Endothelial cell (in vitro differentiated cells): ENCODE data around the gene CPXM1. TPM values are rescaled to one million over a fixed set of nuclear protein-coding genes. Genes with fewer than 3 reads are reported as not detected.
A peak's percentile ranks its signal among the peaks of the same experiment; 100 is the strongest.

Experiments
- DNase-seq: peaks from one replicate; pipeline ENCODE4 v3.0.0; 2021; ENCODE audit warnings: low spot score
- H3K27ac Mint-ChIP-seq: one replicate; pipeline ENCODE4 v1.8.0; 2021; ENCODE audit warnings: mixed read lengths, inconsistent platforms; ENCODE audit not compliant: unreplicated experiment
- H3K27me3 Mint-ChIP-seq: one replicate; pipeline ENCODE4 v1.8.0; 2021; ENCODE audit warnings: mild to moderate bottlenecking, moderate library complexity, mixed read lengths, inconsistent platforms; ENCODE audit not compliant: unreplicated experiment
- H3K36me3 Mint-ChIP-seq: one replicate; pipeline ENCODE4 v1.8.0; 2021; ENCODE audit warnings: mild to moderate bottlenecking, low read depth, mixed read lengths, inconsistent platforms; ENCODE audit not compliant: unreplicated experiment
- H3K4me1 Mint-ChIP-seq: one replicate; pipeline ENCODE4 v1.8.0; 2021; ENCODE audit warnings: mild to moderate bottlenecking, mixed read lengths, inconsistent platforms; ENCODE audit not compliant: unreplicated experiment
- H3K4me3 Mint-ChIP-seq: one replicate; pipeline ENCODE4 v1.8.0; 2021; ENCODE audit warnings: mild to moderate bottlenecking, mixed read lengths, inconsistent platforms; ENCODE audit not compliant: unreplicated experiment
- H3K9me3 Mint-ChIP-seq: one replicate; pipeline ENCODE4 v1.8.0; 2021; ENCODE audit warnings: mixed read lengths, inconsistent platforms; ENCODE audit not compliant: unreplicated experiment
- CTCF ChIP-seq: fragments of 200-600 bp; sonication (generic); IDR thresholded peaks from one replicate; pipeline ENCODE4 v1.5.0; 2021; ENCODE audit warnings: antibody characterized with exemption; ENCODE audit not compliant: unreplicated experiment
- total RNA-seq: library from RNA; stranded (reverse); fragmentation: NEBNext Ultra II Directional; extraction: Animal tissue kit (Norgen Biotek cat#: 25700); gene quantifications from one replicate; pipeline ENCODE4 v1.2.1, GENCODE V29; 2021; ENCODE audit not compliant: unreplicated experiment

CPXM1 gene
- total RNA-seq, 1 donor from 2014 or later, result 139 TPM

- no peaks in the 10 kb centered on the region for H3K36me3 Mint-ChIP-seq
- H3K9me3 Mint-ChIP-seq, result no peaks in the 10 kb centered on the region
- no peak overlapping the region for H3K27ac Mint-ChIP-seq
- H3K4me1 Mint-ChIP-seq, result peaks cover 11% of the 10 kb centered on the region
- TF ChIP-seq CTCF, result peak; percentile 43
- H3K27me3 Mint-ChIP-seq, result peaks cover 13% of the 10 kb centered on the region
- H3K4me3 Mint-ChIP-seq, result no peak overlapping the region
- peak; percentile 62 for DNase-seq
These were observed 44.3 kb downstream of the CPXM1 start for GRCh38 chr20:2756056-2756611.

GRCh38 chr20:2755451-2756055, 44.9 kb downstream of the CPXM1 start:
- no peaks in the 10 kb centered on the region for H3K36me3 Mint-ChIP-seq
- no peaks in the 10 kb centered on the region for H3K9me3 Mint-ChIP-seq
- TF ChIP-seq CTCF, result no peak
- H3K4me1 Mint-ChIP-seq, result peaks cover 11% of the 10 kb centered on the region
- H3K27ac Mint-ChIP-seq, result no peak overlapping the region
- no peak overlapping the region for H3K4me3 Mint-ChIP-seq
- H3K27me3 Mint-ChIP-seq, result peaks cover 19% of the 10 kb centered on the region
- no peak for DNase-seq

- Mint-ChIP-seq H3K36me3 (no peaks in the 10 kb centered on the region), H3K27ac (no peak overlapping the region), H3K27me3 (peaks cover 25% of the 10 kb centered on the region), H3K4me3 (no peak overlapping the region), H3K4me1 (peaks cover 11% of the 10 kb centered on the region), H3K9me3 (no peaks in the 10 kb centered on the region)
- no peak for DNase-seq
- no peak for TF ChIP-seq CTCF
These were observed 46.0 kb downstream of the CPXM1 start for GRCh38 chr20:2754424-2754823.

GRCh38 chr20:2753461-2754040, 46.9 kb downstream of the CPXM1 start:
- Mint-ChIP-seq H3K27me3 (peaks cover 24% of the 10 kb centered on the region), H3K36me3 (no peaks in the 10 kb centered on the region), H3K27ac (no peak overlapping the region), H3K4me1 (peaks cover 11% of the 10 kb centered on the region), H3K4me3 (peak overlapping the region; percentile 83), H3K9me3 (no peaks in the 10 kb centered on the region)
- DNase-seq, result no peak
- TF ChIP-seq CTCF, result no peak
